CD4-positive, alpha-beta T cell treated with Interleukin-21 for 1 hour (primary cell): ENCODE measurements around the gene CSNK2A3.

Experiments used
- DNase-seq: peaks from one replicate; pipeline ENCODE4 v3.0.0-alpha.2; 2020

CSNK2A3 gene

DNA sequence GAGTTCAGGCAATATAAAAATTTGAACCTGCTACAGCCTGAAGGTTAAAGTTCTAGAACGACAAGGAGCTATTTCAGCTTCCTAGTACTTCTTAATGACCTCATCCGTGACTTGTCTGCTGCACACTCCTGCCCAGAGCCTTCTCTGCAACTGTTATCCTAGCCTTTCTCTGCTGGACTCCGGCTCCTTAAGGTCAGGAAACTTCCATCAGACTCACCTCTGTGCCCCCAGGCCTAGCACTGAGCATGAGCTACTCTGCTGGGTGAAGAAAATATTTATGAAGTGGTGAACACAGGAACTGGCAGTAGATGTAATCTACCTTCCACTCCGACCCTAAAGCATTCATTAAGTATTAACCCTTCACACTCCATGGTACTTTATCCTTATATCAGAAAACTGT is 18.4 kb downstream of the CSNK2A3 start:
- no peak for DNase-seq

DNA sequence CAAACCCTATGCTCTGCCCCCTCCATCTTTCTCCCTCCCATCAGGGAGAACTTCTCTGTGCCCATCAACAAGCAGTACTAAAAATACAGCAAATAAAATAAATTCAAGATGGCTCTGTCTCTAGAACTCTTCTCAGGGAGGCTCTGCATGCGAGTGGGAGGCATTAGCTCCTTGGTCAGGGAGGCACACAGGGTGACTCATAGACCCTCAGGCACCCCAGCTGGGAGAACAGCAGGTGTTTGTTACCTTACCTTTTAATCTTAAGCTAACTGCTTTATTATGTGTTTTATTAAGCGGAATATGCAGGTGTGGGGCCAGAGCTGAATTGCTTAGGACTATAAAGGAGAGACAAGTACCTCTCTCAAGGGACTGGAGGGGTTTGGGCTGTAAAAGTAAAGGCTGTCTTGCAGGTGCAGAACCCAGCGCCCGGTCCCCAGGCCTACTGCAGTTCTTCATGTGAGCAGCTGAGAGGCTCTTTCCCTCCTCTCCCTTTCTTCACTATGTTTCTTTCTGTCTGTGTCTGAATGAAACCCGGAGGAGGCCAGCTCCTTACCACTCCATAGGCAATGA is 20.8 kb downstream of the CSNK2A3 start:
- DNase-seq = no peak

DNA sequence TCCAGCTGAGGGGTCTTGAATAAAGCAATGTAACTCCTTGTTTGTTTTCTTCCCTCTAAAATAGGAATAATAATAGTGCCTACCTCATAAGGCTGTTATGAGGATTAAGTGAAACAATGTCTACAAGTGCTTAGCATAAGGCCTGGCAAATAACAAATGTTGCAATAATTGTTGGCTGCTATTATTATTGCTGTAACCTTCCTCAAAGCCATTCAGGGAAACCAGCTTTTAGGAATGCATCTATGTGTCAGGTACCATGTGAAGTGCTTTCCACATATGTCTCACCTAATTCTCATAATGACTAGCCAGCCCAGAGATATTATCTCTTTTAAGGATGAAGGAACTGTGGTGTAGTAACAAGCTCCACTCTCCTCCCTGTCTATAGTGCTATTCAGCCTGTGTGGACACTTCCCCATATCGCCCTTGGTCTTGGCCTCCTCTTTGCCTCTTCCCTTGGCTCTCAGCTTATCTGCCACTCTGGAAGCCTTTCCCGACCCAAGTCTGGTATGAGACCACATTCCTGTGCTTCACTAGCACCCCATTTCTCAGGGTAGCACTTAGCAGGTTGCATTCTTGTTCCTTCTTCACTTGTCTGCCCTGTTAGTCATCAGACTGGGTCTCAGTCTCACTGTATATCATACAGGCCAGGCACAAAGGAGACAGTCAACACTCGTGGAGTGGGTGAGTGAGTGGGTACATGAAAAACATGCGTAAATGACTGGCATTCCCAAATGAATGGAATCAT is 23.8 kb downstream of the CSNK2A3 start:
- DNase-seq = no peak

DNA sequence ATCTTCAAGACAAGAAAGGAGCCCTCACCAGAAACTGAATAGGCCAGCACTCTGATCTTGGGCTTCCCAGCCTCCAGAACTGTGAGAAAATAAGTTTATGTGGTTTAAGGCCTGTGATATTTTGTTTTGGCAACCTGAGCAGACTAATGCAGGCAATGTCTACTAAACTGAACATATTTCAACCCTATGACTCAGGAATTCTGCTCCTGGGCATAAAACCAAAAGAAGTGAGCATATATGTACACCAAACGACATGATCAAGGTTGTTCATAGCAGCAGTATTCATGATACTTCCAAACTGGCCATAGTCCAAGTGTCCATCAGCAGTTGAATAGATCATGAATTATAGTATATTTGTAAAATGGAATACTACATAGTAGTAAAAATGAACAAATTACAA is 29.0 kb downstream of the CSNK2A3 start:
- DNase-seq = no peak

DNA sequence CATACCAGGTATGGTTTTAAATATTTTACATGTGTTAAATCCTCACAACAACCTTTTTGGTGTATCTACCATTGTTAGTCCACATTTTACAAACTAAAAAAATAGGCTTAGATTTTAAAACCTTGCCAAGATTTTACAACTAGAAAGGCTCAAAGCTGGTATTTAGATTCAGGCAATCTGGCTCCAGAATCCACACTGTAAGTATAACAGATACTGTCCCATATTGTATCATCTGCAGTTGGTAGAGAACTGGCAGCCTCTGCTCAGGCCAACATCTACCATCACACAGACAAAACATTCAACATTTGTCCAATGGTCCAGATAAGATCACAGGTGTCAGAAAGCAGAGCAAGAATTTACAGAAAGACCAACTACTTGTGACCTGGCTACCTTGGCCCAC is 30.9 kb downstream of the CSNK2A3 start:
- DNase-seq = no peak

DNA sequence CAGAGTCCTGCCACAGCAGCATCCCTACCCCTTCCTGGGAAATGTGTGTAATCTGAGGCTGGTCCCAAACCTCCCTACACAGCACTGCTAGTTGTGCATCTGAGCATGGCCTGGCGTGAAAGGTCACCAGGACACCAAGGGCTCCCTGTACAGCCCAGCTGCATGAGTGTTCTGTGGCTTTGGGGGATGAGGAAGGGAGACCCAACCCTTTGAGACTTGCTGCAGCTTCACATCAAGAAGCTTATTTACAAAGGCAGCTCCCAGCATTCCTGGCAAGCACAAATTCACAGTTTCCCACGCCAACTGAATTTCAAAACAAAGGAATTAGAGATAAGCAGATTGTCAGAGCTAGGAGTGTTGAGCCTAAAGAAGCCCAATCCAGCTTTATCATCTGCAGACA is 32.2 kb downstream of the CSNK2A3 start:
- no peak for DNase-seq

DNA sequence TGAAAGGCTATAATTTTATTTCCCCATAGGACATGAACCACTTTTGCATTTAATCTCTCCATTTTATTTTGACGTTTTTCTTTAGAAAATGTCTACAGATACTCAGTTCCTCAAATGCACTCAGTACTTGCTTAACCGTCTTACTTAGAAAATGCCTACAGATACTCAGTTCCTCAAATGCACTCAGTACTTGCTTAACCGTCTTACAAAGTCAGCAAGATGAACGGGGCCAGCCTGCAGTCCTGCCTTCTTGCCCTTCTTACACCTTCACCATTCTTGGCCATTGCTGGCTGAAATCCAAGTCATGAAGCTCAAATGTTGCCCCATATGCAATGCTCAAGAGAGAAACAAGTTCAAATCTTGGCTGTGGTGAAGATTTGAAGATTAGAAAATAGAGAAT is 34.1 kb downstream of the CSNK2A3 start:
- no peak for DNase-seq

DNA sequence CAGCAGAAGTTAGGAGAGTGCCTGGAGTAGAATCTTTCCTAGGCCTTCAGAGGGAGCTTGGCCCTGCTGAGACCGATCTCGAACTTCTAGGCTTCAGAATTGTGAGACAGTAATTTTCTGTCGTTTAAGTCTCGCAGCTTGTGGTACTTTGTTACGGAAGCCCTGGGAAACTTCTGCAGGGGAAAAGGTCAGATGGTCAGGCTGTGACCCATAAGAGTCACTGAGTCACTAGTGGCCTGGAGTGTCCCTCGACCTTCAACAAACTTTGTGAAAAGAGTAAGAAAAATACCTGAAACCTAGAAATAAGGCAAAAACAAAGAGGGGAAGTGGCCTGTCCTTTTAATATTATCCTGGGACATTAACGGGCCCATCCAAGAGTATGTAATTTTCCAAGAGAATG is 34.6 kb downstream of the CSNK2A3 start:
- no peak for DNase-seq

DNA sequence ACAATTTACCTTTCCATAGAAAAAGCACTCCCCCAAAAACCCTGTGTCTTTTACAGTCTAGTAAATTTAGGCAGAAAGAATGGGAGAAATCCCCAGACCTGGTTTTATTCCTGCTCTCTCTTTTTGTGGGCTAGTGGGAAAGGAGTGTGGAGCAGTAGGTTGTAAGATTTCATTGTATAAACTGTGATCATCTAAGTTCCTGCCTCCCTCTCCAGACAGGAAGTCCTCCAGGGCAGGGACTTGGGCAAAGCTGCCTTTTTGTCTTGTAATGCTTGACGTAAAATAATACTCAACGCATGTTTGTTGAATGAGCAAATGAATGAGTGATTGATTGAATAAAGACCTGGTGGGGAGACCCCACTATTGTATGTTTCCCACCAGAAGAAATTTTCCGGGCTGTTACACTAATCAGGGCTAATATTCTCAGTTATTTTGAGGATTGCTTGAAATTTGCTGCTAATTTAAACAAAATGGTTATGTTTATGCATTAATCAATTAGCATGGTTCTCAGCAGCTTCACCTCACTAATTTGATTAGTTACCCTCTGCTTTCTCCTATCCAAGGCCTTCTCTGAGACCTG is 36.3 kb downstream of the CSNK2A3 start:
- DNase-seq = no peak

DNA sequence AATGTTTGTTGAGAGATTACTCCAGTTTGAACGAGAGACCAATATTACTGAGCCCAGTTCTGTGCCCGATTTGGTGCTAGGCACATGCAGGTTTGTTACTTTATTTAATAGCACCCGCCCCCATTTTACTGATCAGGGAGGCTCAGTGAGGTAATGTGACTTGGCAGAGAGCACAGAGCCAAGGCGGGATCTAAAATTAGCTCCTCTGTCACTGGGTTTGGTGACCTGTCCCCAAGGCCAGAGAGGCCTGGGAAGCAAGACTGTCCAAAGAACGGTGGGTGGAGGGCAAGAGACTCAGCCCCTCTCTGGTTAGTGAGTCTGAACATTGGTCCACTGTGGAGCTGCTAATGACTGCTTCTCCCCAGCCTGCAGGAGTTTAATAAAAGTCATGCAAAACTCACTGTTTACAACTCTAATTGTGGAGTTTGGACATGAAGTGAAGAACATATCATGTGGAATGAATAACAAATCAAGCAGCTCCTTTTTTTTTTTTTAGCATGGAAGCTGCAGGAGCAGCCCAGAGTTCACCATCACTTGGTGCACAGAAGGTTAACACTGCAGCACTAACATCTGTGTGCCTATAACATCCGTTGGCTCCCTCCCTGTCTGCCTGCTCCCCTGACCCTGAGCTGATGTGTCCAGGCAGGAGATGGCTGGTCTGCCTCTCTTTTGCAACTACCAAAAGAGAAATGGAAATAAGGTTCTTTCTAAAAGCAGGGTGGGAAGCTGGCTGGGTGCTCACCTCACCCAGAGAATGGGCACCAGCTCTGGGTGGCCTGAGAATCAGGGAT is 39.0 kb downstream of the CSNK2A3 start:
- DNase-seq = no peak

DNA sequence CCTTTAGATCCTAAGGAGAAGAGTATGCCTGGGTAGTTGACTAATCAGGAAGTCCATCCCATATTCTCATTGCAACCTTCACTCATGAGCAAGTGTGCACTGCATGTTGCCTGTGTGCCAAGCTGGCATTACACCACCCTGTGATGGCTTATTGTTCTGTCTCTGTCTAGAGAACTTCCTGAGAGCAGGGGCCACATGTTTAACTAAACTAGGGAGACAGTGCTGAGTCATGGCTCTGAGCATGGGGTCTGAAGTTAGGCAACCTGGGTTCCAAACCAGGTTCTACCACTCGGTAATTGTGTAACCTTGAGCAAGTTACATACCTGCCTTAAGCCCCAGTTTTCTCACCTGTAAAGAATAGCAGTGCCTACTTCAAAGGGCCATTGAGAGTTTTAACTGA is 39.6 kb downstream of the CSNK2A3 start:
- DNase-seq = no peak

DNA sequence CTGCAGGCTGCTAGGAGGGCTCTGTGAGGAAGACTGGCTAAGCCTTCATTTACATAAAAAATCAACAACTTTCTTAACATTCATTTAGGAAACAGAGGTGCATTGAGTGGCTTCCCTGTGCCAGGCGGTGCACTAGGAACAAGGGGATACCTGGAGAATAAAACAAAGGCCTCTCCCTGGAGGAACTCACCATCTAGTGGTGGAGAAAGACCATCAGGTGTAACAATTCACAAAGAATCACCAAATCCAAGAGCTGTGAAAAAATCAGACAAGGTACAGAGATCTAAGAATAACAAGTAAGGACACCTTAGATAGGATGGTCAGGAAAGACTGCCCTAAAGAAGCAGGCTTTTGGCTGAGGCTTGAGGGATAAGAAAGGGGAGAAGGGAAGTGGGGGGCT is 40.3 kb downstream of the CSNK2A3 start:
- DNase-seq = no peak

DNA sequence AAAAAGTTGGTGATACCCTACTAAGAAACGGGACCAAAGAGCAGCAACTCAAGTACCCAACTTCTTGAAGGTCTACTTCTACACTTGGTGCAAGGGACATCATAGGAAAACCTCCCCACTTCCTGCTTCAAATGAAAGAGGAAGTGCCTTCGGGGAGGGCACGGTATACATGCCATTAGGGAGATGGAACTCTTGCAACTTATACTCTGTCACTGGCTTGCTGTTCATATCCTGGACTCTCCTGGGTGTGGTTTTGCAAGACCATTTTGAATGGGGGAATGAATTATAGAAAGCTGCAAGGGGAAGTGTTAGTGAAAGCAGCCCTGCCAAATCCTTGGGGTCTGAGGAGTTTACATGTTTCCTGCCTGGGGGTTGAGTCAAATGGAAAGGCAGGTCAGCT is 41.9 kb downstream of the CSNK2A3 start:
- DNase-seq = peak; percentile 4

DNA sequence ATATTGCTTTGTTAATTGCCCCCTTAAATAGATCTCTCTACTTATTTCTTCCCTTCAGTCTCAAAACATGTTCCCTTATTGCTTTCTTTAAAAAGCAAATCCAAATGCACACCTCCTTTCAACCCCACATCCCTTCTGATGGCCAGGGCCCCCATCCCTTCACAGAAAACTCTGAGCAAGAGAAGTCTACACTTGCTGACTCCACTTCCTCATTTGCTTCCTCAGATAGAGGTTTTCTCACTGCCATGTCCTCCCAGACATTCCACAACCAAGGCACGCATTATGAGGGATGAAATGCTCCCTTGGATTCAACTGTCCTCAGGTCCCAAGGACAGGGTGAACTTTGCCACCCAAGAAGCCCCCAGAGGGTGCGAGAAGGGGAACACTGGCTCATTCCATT is 43.1 kb downstream of the CSNK2A3 start:
- no peak for DNase-seq

DNA sequence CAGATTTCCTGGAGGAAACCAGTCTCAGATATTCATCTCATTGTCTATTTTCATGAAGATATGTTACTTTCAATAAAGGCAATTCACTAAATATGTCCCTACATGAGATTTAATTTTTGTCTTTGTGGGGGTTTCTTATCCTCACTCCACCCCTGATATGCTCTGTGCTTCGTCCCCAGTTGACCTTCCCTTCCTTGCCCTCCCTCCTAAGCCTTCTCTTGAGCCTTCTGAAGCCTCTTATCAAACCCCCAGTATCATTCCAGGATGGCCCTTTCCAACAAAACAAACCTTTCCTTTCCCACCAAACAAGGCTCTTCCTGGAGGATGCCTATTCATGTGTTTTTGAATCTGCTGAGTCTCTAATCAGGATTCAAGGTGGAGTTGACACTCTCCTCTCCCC is 44.8 kb downstream of the CSNK2A3 start:
- no peak for DNase-seq

DNA sequence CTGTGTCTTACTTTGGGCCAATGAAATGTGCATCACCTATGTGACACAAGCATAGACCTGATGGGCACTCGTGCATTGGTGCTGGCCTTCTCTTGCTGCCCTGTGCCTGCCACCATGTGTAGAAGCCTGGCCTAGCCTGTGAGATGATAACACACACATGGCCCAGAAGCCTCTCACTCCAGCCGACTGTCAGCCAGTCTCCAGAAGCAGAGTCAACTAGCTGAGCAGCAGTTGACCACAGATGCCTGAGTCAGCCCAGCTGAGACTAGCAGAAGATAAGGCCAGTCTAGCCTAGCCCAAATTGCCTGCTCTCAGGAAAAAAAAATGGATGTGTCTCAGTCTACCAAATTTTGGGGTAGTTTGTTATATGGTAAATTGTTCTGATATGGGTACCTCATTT is 46.2 kb downstream of the CSNK2A3 start:
- DNase-seq = no peak

DNA sequence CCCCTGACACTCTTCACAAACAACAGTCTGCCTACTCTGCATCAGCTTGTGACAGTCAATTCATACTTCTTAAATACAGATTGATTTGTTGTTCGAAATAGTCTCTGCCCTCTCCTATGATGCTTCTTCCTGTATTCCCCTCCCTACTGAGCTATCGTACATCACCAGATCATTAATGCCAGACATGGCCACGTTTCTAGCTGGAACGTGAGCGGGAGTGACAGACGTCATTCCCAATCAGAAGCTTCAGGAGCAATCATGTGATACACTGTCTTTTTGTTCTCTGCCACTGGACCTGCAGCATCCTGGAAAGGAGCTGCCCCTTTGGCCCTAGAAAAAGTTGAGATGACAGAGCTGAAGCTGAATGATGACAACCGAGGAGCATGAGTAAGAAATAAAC is 48.5 kb downstream of the CSNK2A3 start:
- DNase-seq = no peak

DNA sequence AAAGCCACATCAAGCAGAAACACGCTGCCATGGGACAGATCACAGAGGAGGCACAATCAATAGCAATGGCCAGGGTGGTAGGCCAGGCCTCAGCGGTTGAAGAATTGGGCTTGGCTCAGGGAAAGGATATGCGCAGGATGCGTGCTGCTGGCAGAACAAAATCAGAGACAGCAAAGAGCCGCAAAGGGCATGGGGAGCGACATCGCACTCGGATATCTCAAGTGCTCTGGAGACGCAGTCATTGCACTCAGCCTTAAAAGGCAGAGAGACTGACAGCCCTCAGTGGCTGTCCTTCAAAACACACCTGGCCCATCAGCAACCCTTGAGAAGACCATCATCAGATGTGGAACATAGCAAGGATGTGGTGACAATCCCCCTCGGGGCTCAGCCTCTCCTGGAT is 50.5 kb downstream of the CSNK2A3 start:
- DNase-seq = no peak
